ENCODE results near the gene SLC25A40. TPM values are rescaled to one million over a fixed set of nuclear protein-coding genes. Genes with fewer than 3 reads are reported as not detected.
"Not testable (repeated sequence)": the region's sequence is repeated elsewhere in the genome, so short reads cannot be mapped to it uniquely, and the experiment has no call there.

Gene SLC25A40
- total RNA-seq, 1 donor from 2014 or later: 23.9 TPM

- no peak for DNase-seq
Measured at GRCh38 chr7:87870471-87870870, 5.7 kb downstream of the SLC25A40 start.

- not testable (repeated sequence) for DNase-seq
Measured at GRCh38 chr7:87866533-87866932, 9.6 kb downstream of the SLC25A40 start.

DNA sequence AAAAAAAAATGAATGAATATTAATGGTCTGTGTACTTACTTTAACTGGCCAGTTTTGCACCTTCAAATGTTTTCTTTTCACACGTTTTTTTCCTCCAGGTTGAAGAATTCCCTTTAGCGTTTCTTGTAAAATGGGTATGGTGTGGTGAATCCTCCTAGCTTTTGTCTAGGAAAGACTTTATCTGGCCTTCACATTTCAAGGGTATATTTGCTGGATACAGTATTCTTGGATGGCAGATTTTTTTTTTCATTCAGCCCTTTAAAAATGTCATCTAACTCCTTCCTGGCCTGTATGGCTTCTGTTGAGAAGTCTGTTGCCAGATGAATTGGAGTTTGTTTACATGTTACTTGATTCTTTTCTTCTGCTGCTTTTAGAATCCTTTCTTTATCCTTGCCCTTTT is 10.1 kb downstream of the SLC25A40 start:
- no peak for DNase-seq

- no peak for DNase-seq
Measured at GRCh38 chr7:87858417-87859100, 17.6 kb downstream of the SLC25A40 start.

GRCh38 chr7:87853237-87853864 is 22.8 kb downstream of the SLC25A40 start:
- no peak for DNase-seq

- no peak for DNase-seq
Measured at GRCh38 chr7:87852306-87852705, 23.9 kb downstream of the SLC25A40 start.

- DNase-seq: no peak
Measured at GRCh38 chr7:87850836-87851593, 25.1 kb downstream of the SLC25A40 start.

DNA sequence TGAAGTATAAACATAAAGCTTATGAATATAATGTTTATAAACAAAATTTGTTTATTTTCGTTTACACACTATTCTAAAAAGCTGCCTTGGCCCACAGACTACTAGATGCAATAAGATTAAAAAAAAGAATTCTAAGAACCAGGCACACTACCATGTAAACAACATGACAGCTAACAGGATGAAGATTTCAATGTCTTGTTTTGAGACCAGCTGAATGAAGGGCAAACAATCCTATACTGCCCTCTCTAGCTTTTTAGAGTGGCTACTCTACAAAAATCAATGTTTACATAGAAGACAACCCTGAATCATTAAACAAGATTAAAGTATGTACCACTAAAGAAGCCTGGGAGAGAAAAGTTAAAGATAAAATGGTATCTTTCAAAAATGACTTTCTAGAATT is 38.6 kb downstream of the SLC25A40 start:
- no peak for DNase-seq

GRCh38 chr7:87833130-87833529 is 43.0 kb downstream of the SLC25A40 start:
- DNase-seq: no peak

GRCh38 chr7:87831097-87831496 is 45.1 kb downstream of the SLC25A40 start:
- no peak for DNase-seq

GRCh38 chr7:87828383-87828782 is 47.8 kb downstream of the SLC25A40 start:
- DNase-seq: not testable (repeated sequence)

- not testable (repeated sequence) for DNase-seq
Measured at GRCh38 chr7:87825369-87825768, 50.8 kb downstream of the SLC25A40 start.

DNA sequence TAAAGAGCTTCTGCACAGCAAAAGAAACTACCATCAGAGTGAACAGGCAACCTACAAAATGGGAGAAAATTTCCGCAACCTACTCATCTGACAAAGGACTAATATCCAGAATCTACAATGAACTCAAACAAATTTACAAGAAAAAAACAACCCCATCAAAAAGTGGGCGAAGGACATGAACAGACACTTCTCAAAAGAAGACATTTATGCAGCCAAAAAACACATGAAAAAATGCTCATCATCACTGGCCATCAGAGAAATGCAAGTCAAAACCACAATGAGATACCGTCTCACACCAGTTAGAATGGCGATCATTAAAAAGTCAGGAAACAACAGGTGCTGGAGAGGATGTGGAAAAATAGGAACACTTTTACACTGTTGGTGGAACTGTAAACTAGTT is 54.1 kb downstream of the SLC25A40 start:
- not testable (repeated sequence) for DNase-seq

DNA sequence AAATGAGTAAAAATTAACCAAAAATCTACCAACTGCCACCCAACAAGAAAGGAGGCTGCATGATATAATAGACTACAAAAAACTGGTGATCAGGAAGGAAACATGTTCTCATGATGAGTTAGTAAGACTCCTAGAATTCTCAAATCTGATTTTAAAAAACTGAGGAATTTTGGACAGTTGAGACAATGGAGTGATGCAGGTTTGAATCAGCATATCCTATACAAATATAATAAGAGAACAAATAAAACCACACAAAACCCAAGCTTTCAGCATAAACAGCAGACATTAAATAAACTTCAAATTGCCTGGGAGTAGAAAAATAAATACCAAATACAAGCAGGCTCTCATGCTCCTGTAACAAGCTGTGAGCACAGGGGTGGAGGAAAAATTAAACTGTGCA is 57.8 kb downstream of the SLC25A40 start:
- no peak for DNase-seq

DNA sequence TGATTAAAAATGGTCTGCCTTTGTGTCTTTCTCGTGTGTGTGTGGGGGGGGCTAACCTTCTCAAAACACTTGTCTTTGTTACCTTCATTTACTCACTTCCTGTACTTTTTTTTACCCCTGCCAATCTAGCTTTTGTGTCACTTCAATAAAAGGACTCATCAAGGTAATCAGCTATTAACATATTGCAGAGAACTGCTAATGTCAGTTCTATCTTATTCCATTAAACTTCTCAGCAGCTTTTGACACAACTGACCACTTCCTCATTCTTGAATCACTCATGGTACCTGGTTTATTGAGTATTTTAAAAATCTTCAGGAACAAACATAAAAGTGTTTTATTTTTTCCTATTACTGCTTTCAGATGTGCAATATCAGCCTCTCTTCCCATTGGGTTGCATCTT is 59.8 kb downstream of the SLC25A40 start:
- DNase-seq: no peak

DNA sequence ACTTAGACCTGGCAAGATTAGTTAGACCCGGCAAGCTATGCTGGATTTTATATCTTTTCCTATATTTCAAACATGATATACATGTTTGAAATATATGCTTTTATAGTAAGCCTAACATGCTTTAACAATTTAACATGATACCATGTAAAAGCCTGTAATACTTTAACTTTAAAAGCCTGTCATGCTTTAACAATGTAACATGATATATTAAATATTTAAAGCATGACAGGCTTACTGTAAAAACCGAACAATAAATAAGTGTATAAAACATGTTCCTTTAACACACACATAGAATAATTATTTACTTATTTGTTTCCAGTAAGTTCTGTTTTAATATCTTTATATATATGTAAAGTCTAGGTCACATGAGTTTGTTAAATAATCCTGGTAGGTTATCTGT is 65.4 kb downstream of the SLC25A40 start:
- DNase-seq: no peak

GRCh38 chr7:87810130-87810529 is 66.0 kb downstream of the SLC25A40 start:
- DNase-seq: no peak

GRCh38 chr7:87806150-87806549 is 70.0 kb downstream of the SLC25A40 start:
- no peak for DNase-seq

GRCh38 chr7:87797798-87798403 is 78.3 kb downstream of the SLC25A40 start:
- no peak for DNase-seq

DNA sequence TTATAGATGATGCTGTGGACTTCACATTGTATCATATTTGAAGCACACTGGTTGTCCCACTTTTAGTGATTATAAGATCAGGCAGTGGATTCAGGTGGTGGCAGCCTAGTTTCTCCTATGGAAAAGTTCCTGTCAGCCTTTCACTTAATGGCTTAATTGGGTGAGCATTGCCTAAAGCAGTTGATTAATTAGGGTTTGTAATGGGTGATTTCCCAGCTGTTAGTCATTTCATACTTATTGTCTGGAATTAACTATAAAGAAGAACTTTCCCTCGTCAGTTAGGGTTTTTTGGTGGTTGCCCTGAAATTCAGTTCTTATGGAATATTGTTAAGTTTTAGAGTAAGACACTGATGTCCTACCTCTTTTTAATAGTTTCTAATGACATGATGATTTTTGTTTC is 78.8 kb downstream of the SLC25A40 start:
- no peak for DNase-seq

GRCh38 chr7:87785368-87785995 is 90.7 kb downstream of the SLC25A40 start:
- DNase-seq: no peak

DNA sequence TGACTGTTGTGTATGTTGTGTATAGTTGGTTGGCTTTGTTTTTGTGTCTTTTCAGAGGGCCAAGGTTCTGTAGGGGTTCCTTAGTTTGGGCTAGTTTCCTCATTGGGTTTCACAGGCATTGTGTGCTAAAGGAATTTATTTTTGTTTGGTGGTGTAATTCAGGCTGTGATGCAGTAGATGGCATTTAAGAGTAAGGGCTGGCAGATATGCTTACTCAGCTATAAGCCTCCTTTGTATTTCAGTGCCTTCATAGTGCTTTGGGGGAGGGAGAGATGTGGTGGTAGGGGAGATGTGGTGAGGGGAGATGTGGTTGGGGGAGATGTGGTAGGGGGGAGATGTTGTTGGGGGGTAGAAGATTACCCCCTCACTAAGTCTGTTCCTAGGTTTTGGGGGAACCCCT is 91.7 kb downstream of the SLC25A40 start:
- DNase-seq: no peak
